GM12875 (cell line): ENCODE results near the gene API5.

Experiments used
- H3K4me3 ChIP-seq: one replicate; pipeline ENCODE4 v1.5.1; 2011; ENCODE audit warnings: low read depth, low read length, control low read depth
- CTCF ChIP-seq: IDR thresholded peaks from 2 replicates; pipeline ENCODE4 v1.5.1; 2011; ENCODE audit warnings: low read depth, mild to moderate bottlenecking, control low read depth, inconsistent platforms, low read length, moderate library complexity, borderline replicate concordance; ENCODE audit not compliant: insufficient read depth

Gene API5

GRCh38 chr11:43359422-43359818 is 47.6 kb downstream of the API5 start:
- TF ChIP-seq CTCF = no peak
- peak overlapping the region; percentile 99 for H3K4me3 ChIP-seq

- H3K4me3 ChIP-seq = peak overlapping the region; percentile 99
- no peak for TF ChIP-seq CTCF
These were observed 48.7 kb downstream of the API5 start for GRCh38 chr11:43360361-43361032.

DNA sequence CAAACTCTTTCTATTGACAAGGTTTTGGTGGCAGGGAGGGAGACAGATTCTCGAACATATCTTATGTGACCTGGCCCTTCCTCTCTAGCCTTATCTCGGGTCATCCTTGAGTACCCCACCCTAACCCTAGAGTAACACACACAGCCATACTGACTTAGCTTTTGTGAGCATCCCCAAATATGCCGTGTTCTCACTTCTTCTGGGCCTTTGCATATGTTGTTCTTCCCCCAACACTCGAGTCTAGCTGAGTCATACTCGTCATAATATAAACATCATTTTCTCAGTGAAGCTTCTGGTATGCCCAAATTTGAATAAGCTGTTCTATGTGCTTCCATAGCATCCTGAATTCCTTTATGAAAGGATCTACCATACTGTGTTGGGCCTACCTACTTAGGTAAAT is 54.9 kb downstream of the API5 start:
- H3K4me3 ChIP-seq = no peak overlapping the region
- no peak for TF ChIP-seq CTCF

- no peak overlapping the region for H3K4me3 ChIP-seq
- TF ChIP-seq CTCF = no peak
These were observed 55.8 kb downstream of the API5 start for GRCh38 chr11:43367382-43368178.

- no peak overlapping the region for H3K4me3 ChIP-seq
- TF ChIP-seq CTCF = no peak
These were observed 64.3 kb downstream of the API5 start for GRCh38 chr11:43376065-43376464.

GRCh38 chr11:43376594-43376993 is 64.8 kb downstream of the API5 start:
- TF ChIP-seq CTCF = no peak
- H3K4me3 ChIP-seq = no peak overlapping the region

DNA sequence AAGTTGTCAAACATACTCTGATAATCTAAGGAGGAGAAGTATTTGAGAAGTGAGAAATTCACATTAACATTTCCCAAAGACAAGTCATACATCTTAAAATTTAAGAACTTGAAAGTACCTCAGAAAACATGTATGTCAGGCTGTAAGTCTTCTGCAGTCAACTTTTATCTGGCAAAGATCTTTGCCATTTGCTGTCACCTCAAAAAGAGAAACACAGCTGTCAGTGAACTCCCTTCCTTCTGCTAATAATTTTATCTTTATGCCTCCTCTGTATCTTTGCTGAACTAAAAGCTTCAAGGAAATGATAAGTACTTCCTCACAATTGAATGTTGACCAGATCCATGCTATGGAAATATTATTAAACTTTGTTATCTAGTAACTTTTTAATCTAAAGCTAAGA is 65.6 kb downstream of the API5 start:
- H3K4me3 ChIP-seq = no peak overlapping the region
- TF ChIP-seq CTCF = no peak
